K562 (cell line): ENCODE results near the gene CDS2. TPM values are rescaled to one million over a fixed set of nuclear protein-coding genes. Genes with fewer than 3 reads are reported as not detected.

ENCODE experiments used
- CREBBP ChIP-seq: IDR thresholded peaks from one replicate; pipeline ENCODE4 v1.6.1; 2012; ENCODE audit warnings: low read depth, mild to moderate bottlenecking, control low read depth, inconsistent platforms, low read length
- FOXA1 ChIP-seq: fragments of 450-650 bp; IDR thresholded peaks from 2 replicates; pipeline ENCODE4 v1.6.1; 2016; ENCODE audit warnings: mild to moderate bottlenecking, borderline replicate concordance
- FOXA3 ChIP-seq, 2 experiments: fragments of 450-650 bp in 1 of 2; sonication (generic) in 1 of 2; formaldehyde crosslinking; IDR thresholded peaks in 1 of 2; conservative IDR thresholded peaks in 1 of 2; 2 replicates each; pipeline versions ENCODE4 v1.4.0 to v1.8.0; 2020 to 2022; ENCODE audit warnings: mild to moderate bottlenecking in 2 of 2, missing genetic modification reagents in 1 of 2
- GABPB2 ChIP-seq: fragments of 250-450 bp; sonication (Bioruptor Pico); conservative IDR thresholded peaks from 2 replicates; pipeline ENCODE4 v1.5.1; 2021; ENCODE audit warnings: mild to moderate bottlenecking
- ILF3 ChIP-seq: fragments of 450-650 bp; IDR thresholded peaks from 2 replicates; pipeline ENCODE4 v1.6.1; 2018; ENCODE audit warnings: antibody characterized with exemption, mild to moderate bottlenecking, moderate library complexity, borderline replicate concordance
- KDM1A ChIP-seq, 2 experiments: fragments of 450-650 bp; IDR thresholded peaks; 2 replicates each; pipeline ENCODE4 v1.6.1; 2016; ENCODE audit warnings: mild to moderate bottlenecking in 2 of 2
- LCOR ChIP-seq: sonication (generic); formaldehyde crosslinking; IDR thresholded peaks from 2 replicates; pipeline ENCODE4 v1.8.0; 2022; ENCODE audit warnings: mild to moderate bottlenecking, missing genetic modification reagents
- NFXL1 ChIP-seq: fragments of 450-650 bp; formaldehyde crosslinking; IDR thresholded peaks from 2 replicates; pipeline ENCODE4 v1.4.0; 2021; ENCODE audit warnings: mild to moderate bottlenecking
- NKRF ChIP-seq: fragments of 450-650 bp; IDR thresholded peaks from 2 replicates; pipeline ENCODE4 v1.6.1; 2016; ENCODE audit warnings: borderline replicate concordance
- NR2F6 ChIP-seq: fragments of 450-650 bp; formaldehyde crosslinking; IDR thresholded peaks from 2 replicates; pipeline ENCODE4 v1.4.0; 2020; ENCODE audit warnings: mild to moderate bottlenecking
- NUFIP1 ChIP-seq: fragments of 450-650 bp; IDR thresholded peaks from 2 replicates; pipeline ENCODE4 v1.6.1; 2018; ENCODE audit not compliant: partially characterized antibody
- SIN3A ChIP-seq, 2 experiments: fragments of 150-350 bp in 1 of 2; IDR thresholded peaks; 2 replicates each; pipeline ENCODE4 v1.6.1; 2011 to 2016; ENCODE audit warnings: borderline replicate concordance in 2 of 2, low read depth in 2 of 2, low read length in 2 of 2, mild to moderate bottlenecking in 2 of 2, moderate library complexity in 2 of 2; ENCODE audit not compliant: control insufficient read depth in 1 of 2
- TAF7 ChIP-seq: fragments of 450-650 bp; IDR thresholded peaks from 2 replicates; pipeline ENCODE4 v1.6.1; 2016; ENCODE audit warnings: missing genetic modification characterization, missing compliant biosample characterization
- TCF3 ChIP-seq: sonication (generic); formaldehyde crosslinking; IDR thresholded peaks from 2 replicates; pipeline ENCODE4 v1.4.0; 2020; ENCODE audit warnings: mild to moderate bottlenecking, missing genetic modification reagents
- ZFP30 ChIP-seq: fragments of 250-450 bp; sonication (Bioruptor Pico); IDR thresholded peaks from 2 replicates; pipeline ENCODE4 v1.8.0; 2022; ENCODE audit warnings: moderate library complexity, mild to moderate bottlenecking, inconsistent platforms, borderline replicate concordance
- ZNF507 ChIP-seq: conservative IDR thresholded peaks from 2 replicates; pipeline ENCODE4 v1.6.1; 2017; ENCODE audit warnings: missing genetic modification characterization, missing compliant biosample characterization
- polyA plus RNA-seq, 8 experiments: library from polyadenylated mRNA; depleted of rRNA in 4 of 8; stranded (reverse) in 5 of 8; unstranded in 3 of 8; fragments of >200 nt; fragmentation: Nextera tagmentation in 2 of 8; fragmentation: Illumina TruSeq in 1 of 8; extraction: Ambion mirVana in 2 of 8; extraction: Trizol in 1 of 8; gene quantifications; 2 replicates each; pipeline versions ENCODE4 v1.2.1 to v1.2.3, GENCODE V29; 2011 to 2014; ENCODE audit warnings: inconsistent platforms in 1 of 8, missing spikeins in 1 of 8
- total RNA-seq, 7 experiments: library from RNA; depleted of rRNA in 6 of 7; stranded (reverse); fragments of >200 nt in 6 of 7; fragmentation: Illumina TruSeq in 2 of 7; extraction: Trizol in 2 of 7; gene quantifications; 2 replicates each; pipeline versions ENCODE4 v1.2.1 to v1.2.3, GENCODE V29; 2011 to 2021; ENCODE audit warnings: low replicate concordance in 1 of 7
- TF ChIP-seq, protein P1 (sequence below): fragments of 450-650 bp; IDR thresholded peaks from 2 replicates; pipeline ENCODE4 v1.6.1; 2017; ENCODE audit warnings: antibody characterized with exemption, mild to moderate bottlenecking
- TF ChIP-seq, protein P2 (sequence below): fragments of 250-450 bp; sonication (Bioruptor Pico); IDR thresholded peaks from 2 replicates; pipeline ENCODE4 v1.4.0; 2020

CDS2 gene
- total and polyA plus RNA-seq, 9 of the 15 experiments (the other 6 are each of a cell fraction or from before 2014, with no cell fraction given) = 6.4 to 46.4 (median 12.2) TPM

GRCh38 chr20:5119435-5120184 lies 7.2 kb upstream of the CDS2 start, which contains the start of gene PCNA (continued):
- no peak for TF ChIP-seq CREBBP
- peak; percentile 72 for TF ChIP-seq TAF7 (tag)
- TF ChIP-seq NUFIP1 = no peak
- TF ChIP-seq, protein P1, sequence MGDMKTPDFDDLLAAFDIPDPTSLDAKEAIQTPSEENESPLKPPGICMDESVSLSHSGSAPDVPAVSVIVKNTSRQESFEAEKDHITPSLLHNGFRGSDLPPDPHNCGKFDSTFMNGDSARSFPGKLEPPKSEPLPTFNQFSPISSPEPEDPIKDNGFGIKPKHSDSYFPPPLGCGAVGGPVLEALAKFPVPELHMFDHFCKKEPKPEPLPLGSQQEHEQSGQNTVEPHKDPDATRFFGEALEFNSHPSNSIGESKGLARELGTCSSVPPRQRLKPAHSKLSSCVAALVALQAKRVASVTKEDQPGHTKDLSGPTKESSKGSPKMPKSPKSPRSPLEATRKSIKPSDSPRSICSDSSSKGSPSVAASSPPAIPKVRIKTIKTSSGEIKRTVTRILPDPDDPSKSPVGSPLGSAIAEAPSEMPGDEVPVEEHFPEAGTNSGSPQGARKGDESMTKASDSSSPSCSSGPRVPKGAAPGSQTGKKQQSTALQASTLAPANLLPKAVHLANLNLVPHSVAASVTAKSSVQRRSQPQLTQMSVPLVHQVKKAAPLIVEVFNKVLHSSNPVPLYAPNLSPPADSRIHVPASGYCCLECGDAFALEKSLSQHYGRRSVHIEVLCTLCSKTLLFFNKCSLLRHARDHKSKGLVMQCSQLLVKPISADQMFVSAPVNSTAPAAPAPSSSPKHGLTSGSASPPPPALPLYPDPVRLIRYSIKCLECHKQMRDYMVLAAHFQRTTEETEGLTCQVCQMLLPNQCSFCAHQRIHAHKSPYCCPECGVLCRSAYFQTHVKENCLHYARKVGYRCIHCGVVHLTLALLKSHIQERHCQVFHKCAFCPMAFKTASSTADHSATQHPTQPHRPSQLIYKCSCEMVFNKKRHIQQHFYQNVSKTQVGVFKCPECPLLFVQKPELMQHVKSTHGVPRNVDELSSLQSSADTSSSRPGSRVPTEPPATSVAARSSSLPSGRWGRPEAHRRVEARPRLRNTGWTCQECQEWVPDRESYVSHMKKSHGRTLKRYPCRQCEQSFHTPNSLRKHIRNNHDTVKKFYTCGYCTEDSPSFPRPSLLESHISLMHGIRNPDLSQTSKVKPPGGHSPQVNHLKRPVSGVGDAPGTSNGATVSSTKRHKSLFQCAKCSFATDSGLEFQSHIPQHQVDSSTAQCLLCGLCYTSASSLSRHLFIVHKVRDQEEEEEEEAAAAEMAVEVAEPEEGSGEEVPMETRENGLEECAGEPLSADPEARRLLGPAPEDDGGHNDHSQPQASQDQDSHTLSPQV = peak; percentile 81
- no peak for TF ChIP-seq ZNF507 (tag)
- TF ChIP-seq NR2F6 (CRISPR knock-in tag) = no peak
- TF ChIP-seq NKRF = no peak; the same call in 1 of the 2 replicates
- no peak for TF ChIP-seq ILF3
- no peak for TF ChIP-seq ZFP30
- TF ChIP-seq FOXA3 (CRISPR knock-in tag; conservative IDR thresholded peaks at IDR 0.05 in 1 of 2, IDR thresholded peaks at IDR 0.05 in 1 of 2) = peak in 1 of 2 experiments; percentile 89; a peak in 1 of 4 replicates
- TF ChIP-seq SIN3A (IDR thresholded peaks at IDR 0.05; ENCODE audit: borderline replicate concordance in 2 of 2, control insufficient read depth in 1 of 2, low read depth in 2 of 2, low read length in 2 of 2) = no peak; a peak in 2 of 4 replicates
- TF ChIP-seq GABPB2 (CRISPR knock-in tag) = no peak
- TF ChIP-seq LCOR (CRISPR knock-in tag) = peak; percentile 94
- TF ChIP-seq, protein P2, sequence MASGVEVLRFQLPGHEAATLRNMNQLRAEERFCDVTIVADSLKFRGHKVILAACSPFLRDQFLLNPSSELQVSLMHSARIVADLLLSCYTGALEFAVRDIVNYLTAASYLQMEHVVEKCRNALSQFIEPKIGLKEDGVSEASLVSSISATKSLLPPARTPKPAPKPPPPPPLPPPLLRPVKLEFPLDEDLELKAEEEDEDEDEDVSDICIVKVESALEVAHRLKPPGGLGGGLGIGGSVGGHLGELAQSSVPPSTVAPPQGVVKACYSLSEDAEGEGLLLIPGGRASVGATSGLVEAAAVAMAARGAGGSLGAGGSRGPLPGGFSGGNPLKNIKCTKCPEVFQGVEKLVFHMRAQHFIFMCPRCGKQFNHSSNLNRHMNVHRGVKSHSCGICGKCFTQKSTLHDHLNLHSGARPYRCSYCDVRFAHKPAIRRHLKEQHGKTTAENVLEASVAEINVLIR (CRISPR knock-in tag) = peak; percentile 72
- TF ChIP-seq NFXL1 (CRISPR knock-in tag) = no peak
- TF ChIP-seq KDM1A (IDR thresholded peaks at IDR 0.05) = peak in 1 of 2 experiments; percentile 49; a peak in 1 of 4 replicates
- TF ChIP-seq FOXA1 = no peak
- no peak; the same call in 1 of the 2 replicates for TF ChIP-seq TCF3 (CRISPR knock-in tag)
